GM23338 (cell line): ENCODE measurements around the gene NADK2. TPM values are rescaled to one million over a fixed set of nuclear protein-coding genes. Genes with fewer than 3 reads are reported as not detected.

Experiments used
- ATAC-seq: fragments of 200-7000 bp; cut with Tn5 transposase; 3 replicates; pipeline ENCODE4 v1.9.1; 2020
- DNase-seq: peaks from one replicate; pipeline ENCODE4 v3.0.0-alpha.2; 2015; ENCODE audit warnings: low spot score
- H2AFZ ChIP-seq: fragments of 200-600 bp; sonication (generic); 2 replicates; pipeline ENCODE4 v1.8.0; 2016; ENCODE audit warnings: antibody characterized with exemption, mild to moderate bottlenecking, moderate library complexity
- H3F3A ChIP-seq: fragments of 200-600 bp; sonication (generic); replicated peaks from 2 replicates; pipeline ENCODE4 v1.8.0; 2017; ENCODE audit warnings: antibody characterized with exemption, mixed run types, low read depth
- H3K27ac ChIP-seq: fragments of 200-600 bp; sonication (generic); 2 replicates; pipeline ENCODE4 v1.6.1; 2016; ENCODE audit warnings: low read depth
- H3K27me3 ChIP-seq: fragments of 200-600 bp; sonication (generic); 2 replicates; pipeline ENCODE4 v1.8.0; 2016; ENCODE audit warnings: mild to moderate bottlenecking, mixed run types, moderate library complexity; ENCODE audit not compliant: insufficient read depth
- H3K36me3 ChIP-seq: fragments of 200-600 bp; sonication (generic); 2 replicates; pipeline ENCODE4 v1.8.0; 2016; ENCODE audit warnings: mild to moderate bottlenecking; ENCODE audit not compliant: insufficient read depth
- H3K4me1 ChIP-seq: fragments of 200-600 bp; sonication (generic); 2 replicates; pipeline ENCODE4 v1.8.0; 2016; ENCODE audit warnings: mild to moderate bottlenecking, moderate library complexity; ENCODE audit not compliant: insufficient read depth
- H3K4me2 ChIP-seq: fragments of 200-600 bp; sonication (generic); 2 replicates; pipeline ENCODE4 v1.7.1; 2017; ENCODE audit warnings: mixed run types
- H3K4me3 ChIP-seq: fragments of 200-600 bp; sonication (generic); 2 replicates; pipeline ENCODE4 v1.6.1; 2016; ENCODE audit warnings: mixed run types
- H3K79me2 ChIP-seq: fragments of 200-600 bp; sonication (generic); replicated peaks from 2 replicates; pipeline ENCODE4 v1.8.0; 2017; ENCODE audit warnings: mild to moderate bottlenecking; ENCODE audit not compliant: insufficient read depth
- H3K9me2 ChIP-seq: fragments of 200-600 bp; sonication (generic); 2 replicates; pipeline ENCODE4 v1.8.0; 2017; ENCODE audit not compliant: insufficient read depth
- H4K20me1 ChIP-seq: fragments of 200-600 bp; sonication (generic); replicated peaks from 2 replicates; pipeline ENCODE4 v1.8.0; 2017; ENCODE audit warnings: mild to moderate bottlenecking; ENCODE audit not compliant: insufficient read depth
- H3K27ac Mint-ChIP-seq: 2 replicates; pipeline ENCODE4 v1.8.0; 2020; ENCODE audit warnings: inconsistent platforms, mild to moderate bottlenecking, moderate library complexity, mixed read lengths
- H3K27me3 Mint-ChIP-seq: 3 replicates; pipeline ENCODE4 v1.8.0; 2022; ENCODE audit warnings: low read depth, mild to moderate bottlenecking, moderate library complexity, mixed read lengths, inconsistent platforms; ENCODE audit not compliant: insufficient read depth, poor library complexity
- H3K36me3 Mint-ChIP-seq: 3 replicates; pipeline ENCODE4 v1.8.0; 2021; ENCODE audit warnings: low read depth, mild to moderate bottlenecking, inconsistent platforms, moderate library complexity, mixed read lengths
- H3K4me1 Mint-ChIP-seq: 3 replicates; pipeline ENCODE4 v1.8.0; 2020; ENCODE audit warnings: mild to moderate bottlenecking, inconsistent platforms, mixed read lengths
- H3K4me3 Mint-ChIP-seq: 3 replicates; pipeline ENCODE4 v1.8.0; 2021; ENCODE audit warnings: moderate library complexity, mild to moderate bottlenecking, inconsistent platforms, mixed read lengths
- H3K9me3 Mint-ChIP-seq: 3 replicates; pipeline ENCODE4 v1.8.0; 2020; ENCODE audit warnings: moderate library complexity, mild to moderate bottlenecking, inconsistent platforms, mixed read lengths
- ETS1 ChIP-seq: IDR thresholded peaks from 2 replicates; pipeline ENCODE4 v1.6.1; 2016; ENCODE audit warnings: antibody characterized with exemption
- EZH2 ChIP-seq: fragments of 200-600 bp; sonication (generic); IDR thresholded peaks from one replicate; pipeline ENCODE4 v1.8.0; 2017; ENCODE audit warnings: antibody characterized with exemption, mild to moderate bottlenecking, low read depth; ENCODE audit not compliant: unreplicated experiment
- EZH2phosphoT487 ChIP-seq: fragments of 200-600 bp; sonication (generic); IDR thresholded peaks from one replicate; pipeline ENCODE4 v1.8.1; 2018; ENCODE audit warnings: antibody characterized with exemption; ENCODE audit not compliant: unreplicated experiment
- JUNB ChIP-seq: IDR thresholded peaks from one replicate; pipeline ENCODE4 v1.6.1; 2016; ENCODE audit warnings: antibody characterized with exemption; ENCODE audit not compliant: unreplicated experiment
- POLR2AphosphoS5 ChIP-seq: IDR thresholded peaks from 2 replicates; pipeline ENCODE4 v1.6.1; 2016; ENCODE audit warnings: antibody characterized with exemption, low read depth
- STAT1 ChIP-seq: IDR thresholded peaks from one replicate; pipeline ENCODE4 v1.6.1; 2016; ENCODE audit warnings: antibody characterized with exemption; ENCODE audit not compliant: unreplicated experiment
- ZNF462 ChIP-seq: fragments of 250-450 bp; sonication (Bioruptor Pico); IDR thresholded peaks from 2 replicates; pipeline ENCODE4 v1.5.0; 2020; ENCODE audit warnings: mild to moderate bottlenecking, moderate library complexity
- polyA plus RNA-seq: library from polyadenylated mRNA; unstranded; fragments of >200 nt; fragmentation: Nextera tagmentation; extraction: Ambion mirVana; gene quantifications from 2 replicates; pipeline ENCODE4 v1.2.1, GENCODE V29; 2016
- total RNA-seq: library from RNA; depleted of rRNA; stranded (reverse); fragments of >200 nt; shearing (Covaris generic); gene quantifications from 2 replicates; pipeline ENCODE4 v1.2.3, GENCODE V29; 2014

NADK2 gene
- total and polyA plus RNA-seq, 2 experiments from 2014 or later = 4.5 to 16.0 TPM

GRCh38 chr5:36170832-36171424 lies 70.8 kb downstream of the NADK2 start:
- ATAC-seq = no peak
- no peaks in the 10 kb centered on the region for H3K9me3 Mint-ChIP-seq
- Histone ChIP-seq H3K4me1 (no peaks in the 10 kb centered on the region), H3K4me2 (no peak overlapping the region), H3K79me2 (0 out of 2 replicates have a peak, but pooled peaks cover 3% of the 10 kb centered on the region), H3K4me3 (no peak overlapping the region), H3K36me3 (peaks cover 64% of the 10 kb centered on the region), H3K27me3 (no peaks in the 10 kb centered on the region), H4K20me1 (peaks cover 13% of the 10 kb centered on the region), H3K9me2 (no peaks in the 10 kb centered on the region), H3K27ac (no peak overlapping the region), H2AFZ (no peak overlapping the region), H3F3A (no peaks in the 10 kb centered on the region)
- no peak overlapping the region for H3K4me3 Mint-ChIP-seq
- peaks cover 78% of the 10 kb centered on the region for H3K36me3 Mint-ChIP-seq
- H3K27me3 Mint-ChIP-seq = no peaks in the 10 kb centered on the region
- no peak for DNase-seq
- no peaks in the 10 kb centered on the region for H3K4me1 Mint-ChIP-seq
- TF ChIP-seq POLR2AphosphoS5 (no peak), ETS1 (no peak), EZH2phosphoT487 (no peak), EZH2 (no peak)
- H3K27ac Mint-ChIP-seq = no peak overlapping the region

- no peak overlapping the region for H3K27ac ChIP-seq
- Mint-ChIP-seq H3K27me3 (no peaks in the 10 kb centered on the region), H3K36me3 (peaks cover 66% of the 10 kb centered on the region)
These were observed 73.0 kb downstream of the NADK2 start for GRCh38 chr5:36168737-36169136.

More at GRCh38 chr5:36168737-36169136, 73.0 kb downstream of the NADK2 start:
- H3K9me3 Mint-ChIP-seq = no peaks in the 10 kb centered on the region
- no peak overlapping the region for H3K27ac Mint-ChIP-seq
- Histone ChIP-seq H3K4me2 (no peak overlapping the region), H3F3A (no peaks in the 10 kb centered on the region), H3K4me3 (no peak overlapping the region), H3K36me3 (peaks cover 54% of the 10 kb centered on the region), H3K27me3 (no peaks in the 10 kb centered on the region), H3K79me2 (peaks cover 17% of the 10 kb centered on the region; the same call in 1 of the 2 replicates), H4K20me1 (peaks cover 14% of the 10 kb centered on the region), H3K9me2 (no peaks in the 10 kb centered on the region), H2AFZ (no peak overlapping the region), H3K4me1 (no peaks in the 10 kb centered on the region)
- no peaks in the 10 kb centered on the region for H3K4me1 Mint-ChIP-seq
- DNase-seq (no peak), ATAC-seq (no peak)
- no peak overlapping the region for H3K4me3 Mint-ChIP-seq
- no peak for TF ChIP-seq ZNF462
- no peak for TF ChIP-seq STAT1
- no peak for TF ChIP-seq ETS1
- TF ChIP-seq JUNB = no peak
- TF ChIP-seq EZH2 = no peak
